ENCODE data around the gene GINS1. TPM values are rescaled to one million over a fixed set of nuclear protein-coding genes. Genes with fewer than 3 reads are reported as not detected.

The GINS1 gene
- total RNA-seq, 1 experiment from 2014 or later: 14.4 TPM

DNA sequence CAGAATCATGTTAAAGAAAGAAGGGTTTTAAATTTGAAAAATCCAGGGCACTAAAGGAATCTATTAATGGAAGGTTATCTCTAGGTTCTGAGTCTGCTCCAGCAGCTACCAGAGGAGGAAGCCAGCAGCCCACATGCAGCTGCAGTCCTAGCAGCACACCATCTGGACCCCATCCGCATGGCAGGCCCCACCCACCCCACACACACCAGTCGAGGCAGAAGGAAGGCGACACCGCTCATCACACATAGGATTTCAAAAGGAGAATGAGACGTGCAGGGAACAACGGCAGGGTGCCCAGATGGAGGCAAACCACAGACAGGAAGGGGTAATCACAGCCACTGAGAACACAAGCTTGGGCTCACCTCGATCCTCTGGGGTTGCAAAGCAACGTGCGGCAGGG is 78.9 kb downstream of the GINS1 start:
- Histone ChIP-seq H3K4me3 (ENCODE audit: low read length) (no peak overlapping the region), H3K36me3 (ENCODE audit: insufficient read depth, low read length) (no peaks in the 10 kb centered on the region), H3K27me3 (ENCODE audit: low read length) (no peaks in the 10 kb centered on the region), H3K79me2 (ENCODE audit: low read length) (no peaks in the 10 kb centered on the region), H3K4me2 (ENCODE audit: low read depth, low read length, poor library complexity, severe bottlenecking) (no peak overlapping the region), H3K4me1 (ENCODE audit: low read length) (no peaks in the 10 kb centered on the region), H3K9ac (ENCODE audit: low read length) (no peak overlapping the region), H3K27ac (ENCODE audit: low read length) (no peak overlapping the region), H3K9me3 (ENCODE audit: low read length) (no peaks in the 10 kb centered on the region), H3K9me2 (replicated peaks; ENCODE audit: insufficient read depth, low read length) (no peaks in the 10 kb centered on the region), H2AFZ (ENCODE audit: low read length) (no peak overlapping the region), H4K20me1 (ENCODE audit: insufficient read depth, low read depth, low read length) (no peaks in the 10 kb centered on the region)
- DNase-seq: no peak

DNA sequence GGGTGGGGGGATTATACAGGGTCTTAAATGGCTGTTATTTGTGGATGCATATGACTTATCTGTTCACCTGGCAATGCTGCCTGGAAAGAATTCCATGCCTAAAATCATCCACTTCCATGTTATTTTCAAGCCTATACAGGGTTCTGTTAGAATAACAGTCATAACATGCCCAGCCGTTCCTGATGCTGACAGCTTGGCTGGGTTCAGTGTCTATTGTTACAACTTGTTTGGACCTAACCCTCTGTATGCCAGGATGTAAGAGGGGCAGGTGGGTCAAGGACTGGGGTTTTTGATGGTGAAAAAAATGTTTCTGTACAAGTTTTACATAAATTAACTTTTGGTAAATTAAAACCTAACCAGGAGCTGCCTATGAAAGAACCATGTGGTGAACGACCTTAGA is 79.8 kb downstream of the GINS1 start:
- no peaks in the 10 kb centered on the region for H3K27me3 ChIP-seq (ENCODE audit: low read length)
- DNase-seq: no peak
- no peaks in the 10 kb centered on the region for H4K20me1 ChIP-seq (ENCODE audit: insufficient read depth, low read depth, low read length)
- no peaks in the 10 kb centered on the region for H3K79me2 ChIP-seq (ENCODE audit: low read length)
- H3K9ac ChIP-seq (ENCODE audit: low read length): no peak overlapping the region
- H3K36me3 ChIP-seq (ENCODE audit: insufficient read depth, low read length): no peaks in the 10 kb centered on the region
- H3K4me2 ChIP-seq (ENCODE audit: low read depth, low read length, poor library complexity, severe bottlenecking): no peak overlapping the region
- no peak overlapping the region for H3K4me3 ChIP-seq (ENCODE audit: low read length)
- no peaks in the 10 kb centered on the region for H3K4me1 ChIP-seq (ENCODE audit: low read length)
- H3K9me3 ChIP-seq (ENCODE audit: low read length): no peaks in the 10 kb centered on the region
- H3K27ac ChIP-seq (ENCODE audit: low read length): no peak overlapping the region
- H2AFZ ChIP-seq (ENCODE audit: low read length): no peak overlapping the region
- no peaks in the 10 kb centered on the region for H3K9me2 ChIP-seq (replicated peaks; ENCODE audit: insufficient read depth, low read length)

DNA sequence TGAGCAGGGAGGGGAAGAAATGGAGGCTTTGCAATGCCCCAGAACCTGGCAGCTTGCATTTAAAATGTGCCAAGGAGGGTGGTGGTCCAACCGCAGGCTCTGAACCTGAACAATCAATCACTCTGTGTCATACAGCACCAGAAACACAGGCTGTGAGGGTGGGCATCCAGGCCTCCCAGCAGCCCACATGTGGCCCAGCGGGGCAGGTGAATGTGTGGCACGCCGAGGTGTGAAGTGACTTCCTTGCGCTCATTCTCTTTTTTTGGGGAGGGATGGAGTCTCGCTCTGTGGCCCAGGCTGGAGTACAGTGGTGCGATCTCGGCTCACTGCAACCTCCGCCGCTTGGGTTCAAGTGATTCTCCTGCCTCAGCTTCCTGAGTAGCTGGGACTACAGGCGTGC is 80.5 kb downstream of the GINS1 start:
- Histone ChIP-seq H3K4me2 (ENCODE audit: low read depth, low read length, poor library complexity, severe bottlenecking) (no peak overlapping the region), H3K27me3 (ENCODE audit: low read length) (no peaks in the 10 kb centered on the region), H4K20me1 (ENCODE audit: insufficient read depth, low read depth, low read length) (no peaks in the 10 kb centered on the region), H2AFZ (ENCODE audit: low read length) (no peak overlapping the region), H3K4me3 (ENCODE audit: low read length) (no peak overlapping the region), H3K36me3 (ENCODE audit: insufficient read depth, low read length) (no peaks in the 10 kb centered on the region), H3K27ac (ENCODE audit: low read length) (no peak overlapping the region), H3K9me2 (replicated peaks; ENCODE audit: insufficient read depth, low read length) (no peaks in the 10 kb centered on the region), H3K9me3 (ENCODE audit: low read length) (no peaks in the 10 kb centered on the region), H3K9ac (ENCODE audit: low read length) (no peak overlapping the region), H3K4me1 (ENCODE audit: low read length) (no peaks in the 10 kb centered on the region), H3K79me2 (ENCODE audit: low read length) (no peaks in the 10 kb centered on the region)
- no peak for DNase-seq

DNA sequence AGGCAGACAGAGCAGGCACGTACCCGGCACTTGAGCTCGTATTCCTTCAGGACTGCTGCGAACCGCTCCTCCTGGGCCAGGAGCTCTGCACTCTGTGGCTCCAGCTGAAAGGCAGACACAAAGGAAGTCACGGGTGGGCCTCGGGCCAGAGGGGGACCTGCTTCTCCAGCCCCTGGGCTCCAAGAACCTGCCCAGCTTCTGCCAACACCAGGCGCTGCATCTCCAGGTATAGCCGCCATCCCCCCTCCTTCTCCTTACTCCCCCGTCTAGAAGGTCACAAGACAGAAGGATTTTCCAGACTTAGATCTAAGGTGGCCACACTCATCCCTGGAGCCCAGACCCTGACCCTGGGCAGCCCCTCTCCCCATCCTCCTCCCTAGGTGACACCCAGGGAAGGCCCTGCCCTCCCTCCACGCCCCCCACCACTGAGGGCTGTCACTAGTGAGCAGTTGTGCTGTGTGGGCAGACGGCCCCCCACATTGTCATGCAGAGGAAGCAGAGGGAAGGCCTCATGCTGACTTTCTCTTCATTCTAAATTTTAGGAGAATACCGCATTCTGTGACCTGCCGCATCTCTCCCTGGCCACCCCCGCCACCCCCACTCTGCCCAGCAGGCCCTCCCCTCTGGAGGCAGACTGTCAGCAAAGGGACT is 81.9 kb downstream of the GINS1 start:
- H3K4me1 ChIP-seq (ENCODE audit: low read length): no peaks in the 10 kb centered on the region
- no peaks in the 10 kb centered on the region for H3K27me3 ChIP-seq (ENCODE audit: low read length)
- no peak for DNase-seq

DNA sequence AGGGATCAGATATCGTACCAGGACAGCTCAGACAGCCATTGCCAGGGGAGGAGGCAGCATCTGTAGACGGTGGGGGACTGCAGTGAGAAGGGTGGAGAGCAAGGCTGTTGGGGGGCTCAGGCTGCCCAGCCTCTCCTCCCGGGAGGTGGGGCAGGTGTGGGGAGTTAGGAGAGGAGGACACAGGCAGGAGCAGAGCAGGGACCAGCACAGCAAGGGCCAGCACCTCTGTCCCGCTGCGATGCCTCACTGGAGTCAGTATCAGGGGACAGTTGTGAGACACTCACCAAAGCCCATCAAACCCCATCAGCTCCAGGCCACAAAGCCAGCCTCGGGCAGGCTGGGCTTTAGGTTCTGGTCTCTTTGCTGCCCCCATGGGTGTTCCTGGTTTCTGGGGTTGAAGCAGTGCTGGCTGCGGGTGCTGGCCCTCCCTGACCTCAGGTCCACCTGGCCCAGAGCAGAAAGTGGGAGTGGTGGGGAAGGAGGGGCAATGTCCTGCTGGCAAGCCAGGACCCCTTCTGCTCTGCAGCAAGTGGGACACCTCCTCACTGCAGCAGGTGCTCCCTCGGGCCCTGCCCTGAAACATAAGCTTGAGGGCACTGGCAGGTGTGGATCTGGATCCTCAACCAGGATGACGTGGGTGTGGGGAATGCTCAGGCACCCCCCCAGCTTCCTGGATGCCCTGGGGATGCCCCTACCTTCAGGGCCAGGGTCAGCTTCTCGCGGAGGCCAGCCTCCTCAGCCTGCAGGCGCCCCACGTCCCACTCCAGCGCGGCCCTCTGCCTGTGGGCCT is 83.4 kb downstream of the GINS1 start:
- Histone ChIP-seq H3K4me1 (ENCODE audit: low read length) (no peaks in the 10 kb centered on the region), H3K4me3 (ENCODE audit: low read length) (no peak overlapping the region), H3K9ac (ENCODE audit: low read length) (no peak overlapping the region), H4K20me1 (ENCODE audit: insufficient read depth, low read depth, low read length) (no peaks in the 10 kb centered on the region), H3K36me3 (ENCODE audit: insufficient read depth, low read length) (no peaks in the 10 kb centered on the region), H3K9me2 (replicated peaks; ENCODE audit: insufficient read depth, low read length) (no peaks in the 10 kb centered on the region), H3K4me2 (ENCODE audit: low read depth, low read length, poor library complexity, severe bottlenecking) (no peak overlapping the region), H3K27ac (ENCODE audit: low read length) (no peak overlapping the region), H2AFZ (ENCODE audit: low read length) (no peak overlapping the region), H3K9me3 (ENCODE audit: low read length) (no peaks in the 10 kb centered on the region), H3K27me3 (ENCODE audit: low read length) (no peaks in the 10 kb centered on the region), H3K79me2 (ENCODE audit: low read length) (no peaks in the 10 kb centered on the region)
- no peak for DNase-seq

More for the DNA sequence above, 81.9 kb downstream of the GINS1 start:
- Histone ChIP-seq H3K4me3 (ENCODE audit: low read length) (no peak overlapping the region), H3K9me2 (replicated peaks; ENCODE audit: insufficient read depth, low read length) (no peaks in the 10 kb centered on the region), H3K36me3 (ENCODE audit: insufficient read depth, low read length) (no peaks in the 10 kb centered on the region), H3K4me2 (ENCODE audit: low read depth, low read length, poor library complexity, severe bottlenecking) (no peak overlapping the region), H3K27ac (ENCODE audit: low read length) (no peak overlapping the region), H3K9me3 (ENCODE audit: low read length) (no peaks in the 10 kb centered on the region), H3K79me2 (ENCODE audit: low read length) (no peaks in the 10 kb centered on the region), H2AFZ (ENCODE audit: low read length) (no peak overlapping the region), H4K20me1 (ENCODE audit: insufficient read depth, low read depth, low read length) (no peaks in the 10 kb centered on the region), H3K9ac (ENCODE audit: low read length) (no peak overlapping the region)

DNA sequence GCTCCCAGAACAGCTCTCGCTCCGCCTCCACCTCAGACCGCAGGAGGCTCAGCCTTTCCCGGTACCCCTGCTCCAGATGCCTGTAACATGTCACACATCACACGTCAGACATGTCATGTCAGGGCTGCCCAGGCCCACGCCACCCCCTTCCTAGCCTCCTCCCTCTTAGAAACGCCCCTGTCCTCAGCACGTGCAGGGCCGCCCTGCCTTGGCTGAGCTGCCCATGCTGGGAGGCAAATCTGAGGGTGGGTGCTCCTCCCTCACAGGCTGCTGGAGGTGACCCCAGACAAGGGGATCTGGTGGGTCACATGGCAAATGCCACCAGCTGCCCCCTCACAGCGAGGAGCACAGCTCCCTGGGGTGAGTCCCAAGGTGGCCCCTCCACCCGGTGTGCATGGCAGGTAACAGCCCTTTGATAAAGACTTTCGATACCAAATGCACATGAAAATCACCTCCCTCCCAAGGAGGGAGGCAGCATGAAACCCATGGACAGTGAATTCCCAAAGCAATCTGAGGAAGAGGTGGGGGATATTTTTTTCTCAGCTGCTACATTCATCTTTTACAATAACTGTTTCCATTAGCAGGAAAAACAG is 84.1 kb downstream of the GINS1 start:
- no peak for DNase-seq
- no peaks in the 10 kb centered on the region for H3K9me2 ChIP-seq (replicated peaks; ENCODE audit: insufficient read depth, low read length)
- no peak overlapping the region for H3K9ac ChIP-seq (ENCODE audit: low read length)
- H3K27ac ChIP-seq (ENCODE audit: low read length): no peak overlapping the region
- no peaks in the 10 kb centered on the region for H3K79me2 ChIP-seq (ENCODE audit: low read length)
- H3K27me3 ChIP-seq (ENCODE audit: low read length): no peaks in the 10 kb centered on the region
- H2AFZ ChIP-seq (ENCODE audit: low read length): no peak overlapping the region
- H3K4me2 ChIP-seq (ENCODE audit: low read depth, low read length, poor library complexity, severe bottlenecking): no peak overlapping the region
- H3K4me3 ChIP-seq (ENCODE audit: low read length): no peak overlapping the region
- H3K9me3 ChIP-seq (ENCODE audit: low read length): no peaks in the 10 kb centered on the region
- H4K20me1 ChIP-seq (ENCODE audit: insufficient read depth, low read depth, low read length): no peaks in the 10 kb centered on the region
- no peaks in the 10 kb centered on the region for H3K4me1 ChIP-seq (ENCODE audit: low read length)
- H3K36me3 ChIP-seq (ENCODE audit: insufficient read depth, low read length): no peaks in the 10 kb centered on the region

DNA sequence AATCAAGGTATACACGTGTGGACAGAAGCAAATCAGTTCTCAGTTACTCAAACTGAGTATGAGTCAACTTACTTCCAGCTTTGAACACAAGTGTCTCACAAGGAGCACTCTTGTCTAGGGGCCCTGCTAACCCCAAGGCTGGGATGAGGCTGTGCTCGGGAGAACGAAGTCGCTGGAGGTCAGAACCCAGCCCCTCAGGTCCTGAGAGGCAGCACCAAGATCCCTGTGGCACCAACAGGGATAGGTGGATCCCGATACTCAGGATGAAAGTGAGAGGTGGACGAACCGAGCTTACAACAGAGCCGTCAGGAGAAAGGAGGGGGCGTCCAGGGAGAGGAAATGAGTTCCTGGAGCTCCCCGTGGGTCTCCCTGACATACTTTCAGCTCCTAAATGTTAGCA is 85.7 kb downstream of the GINS1 start:
- Histone ChIP-seq H3K27me3 (ENCODE audit: low read length) (no peaks in the 10 kb centered on the region), H3K4me1 (ENCODE audit: low read length) (no peaks in the 10 kb centered on the region), H3K9ac (ENCODE audit: low read length) (no peak overlapping the region), H4K20me1 (ENCODE audit: insufficient read depth, low read depth, low read length) (no peaks in the 10 kb centered on the region), H3K9me2 (replicated peaks; ENCODE audit: insufficient read depth, low read length) (no peaks in the 10 kb centered on the region), H3K27ac (ENCODE audit: low read length) (no peak overlapping the region), H3K4me2 (ENCODE audit: low read depth, low read length, poor library complexity, severe bottlenecking) (no peak overlapping the region), H3K79me2 (ENCODE audit: low read length) (no peaks in the 10 kb centered on the region), H3K36me3 (ENCODE audit: insufficient read depth, low read length) (no peaks in the 10 kb centered on the region), H3K4me3 (ENCODE audit: low read length) (no peak overlapping the region), H2AFZ (ENCODE audit: low read length) (no peak overlapping the region), H3K9me3 (ENCODE audit: low read length) (no peaks in the 10 kb centered on the region)
- DNase-seq: no peak

DNA sequence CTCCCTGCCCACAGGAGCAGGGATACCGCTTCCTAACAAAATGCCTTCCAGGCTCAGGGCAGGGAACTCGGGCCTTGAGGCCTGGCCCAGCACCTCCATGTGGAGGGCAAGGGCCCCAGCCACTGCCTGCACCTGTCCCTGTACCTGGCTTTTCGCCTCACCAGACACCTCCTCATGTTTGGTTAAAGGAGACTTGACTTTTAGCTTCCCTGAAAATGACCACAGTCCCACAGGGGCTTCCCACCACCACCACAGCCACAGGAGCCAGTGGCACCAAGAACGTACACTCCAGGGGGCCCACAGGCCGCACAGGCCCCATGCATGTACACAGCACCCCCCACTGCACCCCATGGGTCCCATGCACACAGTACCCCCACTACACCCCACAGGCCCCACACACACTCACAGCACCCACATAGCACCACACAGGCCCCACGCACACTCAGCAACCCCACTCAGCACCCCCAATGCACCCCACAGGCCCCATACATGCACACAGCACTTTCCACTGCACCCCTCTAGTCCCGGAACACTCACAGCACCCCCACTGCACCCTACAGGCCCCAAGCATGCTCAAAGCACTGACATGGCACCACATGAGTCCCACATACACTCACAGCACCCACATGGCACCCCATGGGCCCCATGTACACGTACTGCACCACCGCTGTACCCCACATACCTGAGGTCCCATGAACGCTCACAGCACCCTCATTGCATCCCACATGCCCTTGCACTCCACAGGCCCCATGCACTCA is 86.5 kb downstream of the GINS1 start:
- no peaks in the 10 kb centered on the region for H3K4me1 ChIP-seq (ENCODE audit: low read length)
- H3K27ac ChIP-seq (ENCODE audit: low read length): no peak overlapping the region
- H3K4me2 ChIP-seq (ENCODE audit: low read depth, low read length, poor library complexity, severe bottlenecking): no peak overlapping the region
- no peak overlapping the region for H3K9ac ChIP-seq (ENCODE audit: low read length)
- H3K36me3 ChIP-seq (ENCODE audit: insufficient read depth, low read length): no peaks in the 10 kb centered on the region
- no peak for DNase-seq
- no peaks in the 10 kb centered on the region for H4K20me1 ChIP-seq (ENCODE audit: insufficient read depth, low read depth, low read length)
- H3K4me3 ChIP-seq (ENCODE audit: low read length): no peak overlapping the region
- no peak overlapping the region for H2AFZ ChIP-seq (ENCODE audit: low read length)
- H3K27me3 ChIP-seq (ENCODE audit: low read length): no peaks in the 10 kb centered on the region
- no peaks in the 10 kb centered on the region for H3K79me2 ChIP-seq (ENCODE audit: low read length)
- H3K9me2 ChIP-seq (replicated peaks; ENCODE audit: insufficient read depth, low read length): no peaks in the 10 kb centered on the region
- no peaks in the 10 kb centered on the region for H3K9me3 ChIP-seq (ENCODE audit: low read length)

Measured in Karpas-422 (cell line).